NCI-H524 treated with DMSO at 0.1 percent for 48 hours (cell line): ENCODE measurements around the gene PIP4K2B.
A peak's percentile ranks its signal among the peaks of the same experiment; 100 is the strongest.
"Not testable (repeated sequence)": the region's sequence is repeated elsewhere in the genome, so short reads cannot be mapped to it uniquely, and the experiment has no call there.

ENCODE experiments used
- DNase-seq: peaks from one replicate; lab custom pipeline; 2025; lab: John Stamatoyannopoulos, UW

Gene PIP4K2B

DNA sequence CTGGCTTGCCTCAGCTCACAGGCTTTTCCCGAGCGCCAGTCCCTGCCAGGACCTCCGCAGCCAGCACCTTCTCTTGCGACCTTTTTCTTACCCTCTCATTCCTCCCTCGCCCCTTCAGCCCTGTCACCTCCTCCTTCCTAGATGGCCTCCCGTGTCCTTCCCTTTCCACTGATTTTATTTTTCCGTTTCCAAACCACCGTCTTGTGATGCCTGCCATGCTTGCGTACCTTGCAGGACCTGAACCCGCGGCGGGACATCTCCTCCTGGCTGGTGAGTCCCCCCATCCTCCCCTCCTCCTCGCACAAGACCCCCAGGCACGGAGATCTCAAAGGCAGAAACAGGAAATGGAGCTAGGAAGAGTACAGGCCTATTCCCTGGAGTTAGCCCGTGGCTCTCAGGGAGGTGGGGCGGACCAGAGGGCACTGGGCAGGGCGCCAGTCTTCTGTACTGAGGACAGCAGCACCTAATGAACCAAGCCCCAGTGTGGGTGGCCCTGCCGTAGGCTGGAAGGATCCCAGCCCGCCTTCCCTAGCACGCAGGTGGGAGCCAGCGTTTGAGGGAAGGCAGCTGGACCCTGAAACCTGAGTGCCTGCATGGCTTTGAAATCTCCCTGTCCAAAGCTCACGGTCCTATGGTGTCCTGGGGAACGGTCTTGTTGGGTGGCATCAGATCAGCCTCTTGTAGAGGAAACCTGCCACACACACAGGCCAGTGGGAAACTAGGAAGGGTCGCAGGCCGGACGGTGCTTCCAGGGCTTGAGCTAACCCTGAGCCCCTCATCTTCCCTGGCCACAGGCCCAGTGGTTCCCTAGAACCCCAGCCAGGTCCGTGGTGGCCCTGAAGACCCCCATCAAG, 68.6 kb downstream of the PIP4K2B start:
- no peak for DNase-seq

DNA sequence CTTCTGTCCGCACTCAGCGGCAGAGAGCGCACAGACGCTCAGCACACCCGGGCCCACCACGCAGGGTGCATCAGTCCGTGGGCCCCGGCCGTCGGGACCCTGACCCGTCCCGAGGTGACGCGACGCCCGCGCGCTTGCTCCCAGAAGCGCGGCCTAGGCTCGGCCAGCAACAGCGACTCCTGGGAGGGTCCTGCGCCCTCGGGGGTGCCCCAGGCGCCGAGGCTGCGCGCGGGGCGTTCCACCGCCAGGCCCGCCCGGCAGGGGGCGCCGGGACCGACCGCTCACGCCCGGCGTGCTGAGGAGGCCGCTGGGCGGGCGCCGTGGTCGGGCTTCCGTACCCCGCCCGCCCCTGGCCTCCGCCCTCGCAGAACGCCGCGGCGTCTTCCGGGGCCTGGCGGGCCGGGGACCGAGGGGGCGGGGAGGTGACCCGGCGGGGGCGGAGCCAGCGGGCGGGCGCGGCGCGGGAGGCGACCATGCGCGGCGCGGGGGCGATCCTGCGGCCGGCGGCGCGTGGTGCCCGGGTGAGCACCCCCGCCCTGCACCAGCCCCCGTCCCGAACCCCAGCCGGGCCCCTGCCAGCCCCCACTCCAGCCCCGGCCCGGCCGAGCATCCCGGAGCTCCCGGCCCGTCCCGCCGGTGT, 69.3 kb downstream of the PIP4K2B start, which contains the start of gene CISD3:
TSS of gene CISD3 (plus strand) at position 456 of the 640 bp plus-strand sequence. CDS start at position 474, 18 bp downstream.
- DNase-seq: no peak

DNA sequence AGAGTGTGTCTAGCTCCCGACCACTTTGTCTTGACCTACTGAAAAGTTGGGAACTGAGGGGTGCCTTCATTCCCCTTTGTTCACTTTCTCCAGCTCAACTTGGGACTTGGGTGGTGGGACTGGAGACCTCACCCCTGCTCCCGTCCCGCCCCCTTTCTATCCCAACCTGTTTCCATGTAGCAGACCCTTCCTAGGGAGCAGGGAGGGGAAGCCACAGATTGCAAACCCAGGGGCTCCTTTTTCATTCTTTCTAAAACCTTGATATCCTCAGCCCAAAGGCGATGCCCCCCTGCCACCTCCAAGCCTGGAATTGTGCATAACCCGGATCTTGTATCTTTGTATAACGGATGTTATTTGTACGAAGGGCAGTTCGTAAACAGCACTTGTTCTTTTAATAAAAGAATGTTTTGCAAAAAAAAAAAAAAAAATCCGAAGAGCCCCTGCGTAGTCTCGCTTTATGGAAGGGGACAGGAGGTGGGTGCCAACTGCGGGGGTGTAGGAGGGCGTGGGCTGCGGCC, 69.9 kb downstream of the PIP4K2B start:
- no peak for DNase-seq

DNA sequence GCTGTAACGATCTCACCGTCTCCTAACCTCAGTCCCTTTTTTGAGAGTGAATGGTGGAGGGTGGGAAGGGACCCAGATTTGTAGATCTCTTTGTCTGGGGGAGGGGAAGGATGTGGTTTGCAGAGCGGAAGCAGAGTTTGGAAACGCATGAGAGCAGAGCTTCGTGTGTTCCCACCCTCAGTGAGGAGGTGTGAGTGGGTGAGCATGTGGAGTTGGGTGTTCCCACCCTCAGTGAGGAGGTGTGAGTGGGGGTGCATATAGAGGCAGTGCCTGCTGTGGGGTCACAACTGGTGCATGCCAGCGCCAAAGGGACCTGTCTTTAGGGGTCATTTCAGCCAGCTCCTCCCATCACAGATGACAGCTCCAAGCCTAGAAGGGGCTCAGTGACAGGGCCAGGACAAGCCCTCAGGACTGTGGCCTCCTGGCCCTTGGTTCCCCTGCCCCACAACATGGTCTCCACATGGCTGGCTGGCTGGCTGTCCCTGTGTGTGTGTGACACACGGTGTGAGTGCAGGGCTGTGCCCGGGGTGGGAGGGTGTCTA, 71.0 kb downstream of the PIP4K2B start:
- DNase-seq: no peak

DNA sequence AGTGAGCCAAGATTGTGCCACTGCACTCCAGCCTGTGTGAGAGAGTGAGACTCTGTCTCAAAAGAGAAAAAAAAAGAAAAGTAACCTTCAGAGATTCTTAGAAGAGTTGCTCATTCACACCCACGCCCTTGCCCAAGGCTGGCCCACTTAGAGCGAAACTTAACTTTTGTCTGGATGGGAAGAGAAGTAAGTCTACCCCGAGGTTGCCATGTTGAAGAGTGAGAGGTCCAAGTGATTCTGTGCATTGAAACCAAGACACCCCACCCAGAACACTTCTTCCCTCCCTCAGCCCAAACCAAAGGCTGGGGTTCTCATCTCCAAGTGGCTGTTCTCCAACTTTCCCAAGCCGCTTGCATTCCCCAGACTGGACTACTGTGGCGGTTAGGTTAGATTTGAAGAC, 71.6 kb downstream of the PIP4K2B start:
- no peak for DNase-seq

DNA sequence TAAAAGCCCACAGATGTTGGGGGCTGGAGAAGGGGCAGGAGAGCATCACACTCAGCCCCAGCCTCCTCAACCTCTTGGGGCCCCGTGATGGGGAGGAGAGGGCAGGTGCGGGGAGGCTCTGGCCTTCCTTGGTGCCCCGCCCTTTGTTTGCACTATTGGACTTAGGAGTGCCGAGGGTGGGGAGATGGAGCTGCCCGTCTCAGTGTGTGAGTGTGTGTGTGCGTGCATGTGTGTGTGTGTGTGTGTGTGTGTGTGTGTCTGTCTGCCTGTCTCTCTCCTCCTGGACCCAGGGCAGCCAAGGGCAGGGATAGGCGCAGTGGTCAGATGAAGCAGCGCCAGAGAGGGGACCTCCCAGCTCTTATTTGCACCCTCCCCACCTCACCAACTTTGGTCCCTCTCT, 73.2 kb downstream of the PIP4K2B start:
- DNase-seq: not testable (repeated sequence)

DNA sequence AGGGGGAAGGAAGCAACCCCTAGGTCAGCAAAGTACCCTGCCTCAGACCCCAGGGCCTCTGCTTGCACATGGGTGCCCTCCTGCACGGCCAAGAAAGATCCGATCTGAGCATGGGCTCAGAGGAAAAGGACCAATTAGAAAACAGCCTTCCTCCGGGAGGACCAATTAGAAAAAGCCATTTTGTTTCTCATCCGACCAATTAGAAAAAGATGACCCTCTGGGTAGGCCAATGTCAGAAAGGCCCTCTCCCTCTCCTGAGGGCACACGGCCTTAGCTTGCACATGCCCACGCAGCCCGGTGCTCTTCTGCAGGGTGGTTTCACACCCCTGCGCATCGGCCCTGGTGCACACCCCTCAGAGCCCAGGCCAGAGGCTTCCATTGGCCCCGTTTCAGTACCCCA, 74.3 kb downstream of the PIP4K2B start:
- no peak for DNase-seq

DNA sequence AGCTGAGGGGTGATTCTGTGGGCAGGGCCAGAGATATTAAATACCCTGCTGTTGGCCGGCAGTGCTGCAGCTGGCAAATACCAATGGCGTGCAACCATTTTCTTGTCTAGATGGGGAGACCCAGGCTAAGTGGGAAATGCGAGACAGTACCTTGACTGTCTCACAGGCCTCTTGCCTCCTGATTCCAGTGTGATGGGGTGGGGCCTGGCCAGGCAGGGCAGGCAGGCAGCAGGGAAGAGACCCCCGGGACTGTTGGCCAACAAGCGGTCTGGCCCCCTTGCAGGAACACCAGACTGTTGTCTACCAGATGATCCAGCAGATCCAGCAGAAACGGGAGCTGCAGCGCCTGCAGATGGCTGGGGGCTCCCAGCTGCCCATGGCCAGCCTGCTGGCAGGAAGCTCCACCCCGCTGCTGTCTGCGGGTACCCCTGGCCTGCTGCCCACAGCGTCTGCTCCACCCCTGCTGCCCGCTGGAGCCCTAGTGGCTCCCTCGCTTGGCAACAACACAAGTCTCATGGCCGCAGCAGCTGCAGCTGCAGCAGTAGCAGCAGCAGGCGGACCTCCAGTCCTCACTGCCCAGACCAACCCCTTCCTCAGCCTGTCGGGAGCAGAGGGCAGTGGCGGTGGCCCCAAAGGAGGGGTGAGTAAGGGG, 74.9 kb downstream of the PIP4K2B start:
- peak; percentile 53 for DNase-seq

DNA sequence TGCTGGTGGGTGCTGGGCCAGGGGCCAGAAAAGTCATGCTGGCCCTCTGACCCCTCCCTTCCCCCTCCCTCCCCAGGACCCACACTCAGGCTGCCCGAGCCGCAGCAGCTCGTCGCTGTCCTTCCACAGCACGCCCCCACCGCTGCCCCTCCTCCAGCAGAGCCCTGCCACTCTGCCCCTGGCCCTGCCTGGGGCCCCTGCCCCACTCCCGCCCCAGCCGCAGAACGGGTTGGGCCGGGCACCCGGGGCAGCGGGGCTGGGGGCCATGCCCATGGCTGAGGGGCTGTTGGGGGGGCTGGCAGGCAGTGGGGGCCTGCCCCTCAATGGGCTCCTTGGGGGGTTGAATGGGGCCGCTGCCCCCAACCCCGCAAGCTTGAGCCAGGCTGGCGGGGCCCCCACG, 77.6 kb downstream of the PIP4K2B start:
- no peak for DNase-seq

DNA sequence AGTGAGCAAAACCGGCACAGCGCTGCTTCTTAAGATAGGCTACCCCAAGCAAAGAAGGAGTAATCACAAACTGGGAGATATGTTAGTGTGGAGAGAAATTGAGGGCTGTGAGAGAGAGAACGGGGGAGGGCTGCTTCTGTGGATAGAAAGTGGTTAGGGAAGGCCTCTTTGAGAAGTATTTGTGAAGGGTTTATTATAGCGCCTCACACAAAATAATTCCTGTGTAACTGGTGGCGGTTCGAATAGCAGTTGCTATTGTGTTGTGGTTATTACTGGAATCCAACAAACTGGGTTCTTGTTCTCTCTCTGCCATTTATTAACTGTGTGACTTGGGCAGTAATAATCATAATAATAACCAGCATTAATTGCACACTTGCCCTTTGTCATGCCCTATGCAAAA, 78.4 kb downstream of the PIP4K2B start:
- DNase-seq: no peak

DNA sequence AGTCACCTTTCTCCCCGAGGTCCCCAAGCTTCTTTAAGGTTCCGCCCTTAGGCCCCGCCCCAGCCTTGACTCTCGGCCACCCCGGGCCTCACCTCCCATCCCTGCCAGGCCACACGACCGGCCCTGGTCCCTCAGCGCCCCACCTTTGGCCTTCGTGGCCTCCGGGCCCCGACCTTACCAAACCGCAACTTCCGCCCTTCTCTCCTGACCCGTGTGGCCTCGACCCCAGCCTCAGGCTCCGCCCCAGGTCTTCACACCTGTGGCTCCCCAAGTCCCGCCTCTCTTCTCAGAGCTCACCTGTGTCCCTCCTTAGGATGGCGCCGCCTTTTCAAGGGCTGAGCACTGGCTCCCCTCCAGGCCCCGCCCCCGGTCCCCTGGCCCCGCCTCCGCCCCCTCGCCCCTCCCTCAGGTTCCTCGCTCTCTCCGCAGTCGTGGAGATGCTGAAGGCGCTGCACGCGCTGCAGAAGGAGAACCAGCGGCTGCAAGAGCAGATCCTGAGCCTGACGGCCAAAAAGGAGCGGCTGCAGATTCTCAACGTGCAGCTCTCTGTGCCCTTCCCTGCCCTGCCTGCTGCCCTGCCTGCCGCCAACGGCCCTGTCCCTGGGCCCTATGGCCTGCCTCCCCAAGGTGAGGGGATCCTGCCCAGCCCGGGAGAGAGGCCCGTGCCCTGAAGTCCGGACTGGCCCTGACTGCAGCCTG, 79.3 kb downstream of the PIP4K2B start:
- no peak for DNase-seq

DNA sequence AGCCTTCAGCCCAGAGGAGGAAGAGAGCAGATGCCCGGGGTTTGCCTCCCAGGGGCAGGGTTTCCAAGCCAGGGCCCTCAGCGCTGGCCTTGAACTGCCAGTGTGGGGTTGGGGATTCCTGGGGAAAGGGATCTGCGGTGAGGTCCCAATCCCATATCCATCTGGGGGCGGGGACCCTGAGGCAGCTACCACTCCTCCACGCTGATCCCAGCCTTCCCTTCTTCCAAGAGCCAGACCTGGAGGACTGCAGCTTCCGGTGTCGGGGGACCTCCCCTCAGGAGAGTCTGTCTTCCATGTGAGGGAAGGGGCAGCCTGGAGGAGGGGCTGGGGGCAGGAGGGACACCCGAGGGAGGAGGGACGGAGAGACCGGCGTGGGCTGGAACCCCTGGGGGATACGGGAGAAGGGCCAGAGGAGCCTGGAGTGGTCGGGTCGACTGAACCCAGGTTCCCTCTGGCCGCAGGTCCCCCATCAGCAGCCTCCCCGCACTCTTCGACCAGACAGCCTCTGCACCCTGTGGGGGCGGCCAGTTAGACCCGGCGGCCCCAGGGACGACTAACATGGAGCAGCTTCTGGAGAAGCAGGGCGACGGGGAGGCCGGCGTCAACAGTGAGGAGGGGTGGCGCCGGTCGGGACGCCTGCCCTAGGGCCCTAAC, 79.9 kb downstream of the PIP4K2B start:
- DNase-seq: no peak

DNA sequence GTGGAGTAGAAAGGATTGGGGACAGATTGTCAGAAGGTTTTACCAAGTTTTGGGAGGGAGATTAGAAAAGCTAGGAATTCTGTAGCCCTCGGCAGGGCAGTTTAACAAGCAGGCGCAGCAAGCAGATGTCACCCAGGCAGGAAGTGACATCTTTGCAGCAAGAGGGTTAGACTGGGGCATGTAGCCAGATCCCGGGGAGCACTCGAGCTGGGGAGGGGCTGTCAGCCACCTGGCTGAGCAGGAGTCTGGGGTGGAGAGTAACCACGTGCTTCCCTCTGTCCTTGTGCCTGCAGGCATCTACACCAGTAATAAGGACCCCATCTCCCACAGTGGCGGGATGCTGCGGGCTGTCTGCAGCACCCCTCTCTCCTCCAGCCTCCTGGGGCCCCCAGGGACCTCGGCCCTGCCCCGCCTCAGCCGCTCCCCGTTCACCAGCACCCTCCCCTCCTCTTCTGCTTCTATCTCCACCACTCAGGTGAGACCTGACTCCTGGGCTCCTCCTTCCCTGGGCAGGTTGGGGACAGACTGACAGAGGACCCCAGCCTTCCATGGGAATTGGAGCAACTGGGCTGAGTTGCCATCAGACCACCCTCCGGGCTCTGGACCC, 82.1 kb downstream of the PIP4K2B start:
- no peak for DNase-seq

DNA sequence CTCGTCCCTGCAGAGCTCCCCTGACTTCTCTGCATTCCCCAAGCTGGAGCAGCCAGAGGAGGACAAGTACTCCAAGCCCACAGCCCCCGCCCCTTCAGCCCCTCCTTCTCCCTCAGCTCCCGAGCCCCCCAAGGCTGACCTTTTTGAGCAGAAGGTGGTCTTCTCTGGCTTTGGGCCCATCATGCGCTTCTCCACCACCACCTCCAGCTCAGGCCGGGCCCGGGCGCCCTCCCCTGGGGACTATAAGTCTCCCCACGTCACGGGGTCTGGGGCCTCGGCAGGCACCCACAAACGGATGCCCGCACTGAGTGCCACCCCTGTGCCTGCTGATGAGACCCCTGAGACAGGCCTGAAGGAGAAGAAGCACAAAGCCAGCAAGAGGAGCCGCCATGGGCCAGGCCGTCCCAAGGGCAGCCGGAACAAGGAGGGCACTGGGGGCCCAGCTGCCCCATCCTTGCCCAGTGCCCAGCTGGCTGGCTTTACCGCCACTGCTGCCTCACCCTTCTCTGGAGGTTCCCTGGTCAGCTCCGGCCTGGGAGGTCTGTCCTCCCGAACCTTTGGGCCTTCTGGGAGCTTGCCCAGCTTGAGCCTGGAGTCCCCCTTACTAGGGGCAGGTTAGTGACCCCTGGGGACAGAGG, 82.9 kb downstream of the PIP4K2B start:
- DNase-seq: no peak
